ENCODE measurements around the gene PCDHGC4.

Gene PCDHGC4

GRCh38 chr5:141490771-141491170 is 5.9 kb downstream of the PCDHGC4 start:
- no peak for DNase-seq

- no peak for DNase-seq
These were observed 6.7 kb downstream of the PCDHGC4 start for GRCh38 chr5:141491323-141492167.

GRCh38 chr5:141492168-141492885 is 7.5 kb downstream of the PCDHGC4 start:
- no peak for DNase-seq

GRCh38 chr5:141493500-141494422 is 8.9 kb downstream of the PCDHGC4 start:
- no peak for DNase-seq

GRCh38 chr5:141494761-141495452 is 10.1 kb downstream of the PCDHGC4 start:
- no peak for DNase-seq

- no peak for DNase-seq
These were observed 10.6 kb downstream of the PCDHGC4 start for GRCh38 chr5:141495453-141495811.

- peak; percentile 29 for DNase-seq
These were observed 11.2 kb downstream of the PCDHGC4 start for GRCh38 chr5:141496038-141496437.

- DNase-seq, result no peak
These were observed 16.9 kb downstream of the PCDHGC4 start for GRCh38 chr5:141501761-141502160.

GRCh38 chr5:141503681-141504080 is 18.9 kb downstream of the PCDHGC4 start:
- DNase-seq, result no peak

GRCh38 chr5:141504216-141504615 is 19.4 kb downstream of the PCDHGC4 start:
- DNase-seq, result no peak

GRCh38 chr5:141506381-141507155 is 21.7 kb downstream of the PCDHGC4 start:
- no peak for DNase-seq

- peak; percentile 81 for DNase-seq
These were observed 22.7 kb downstream of the PCDHGC4 start for GRCh38 chr5:141507387-141508091.

- peak; percentile 48 for DNase-seq
These were observed 23.6 kb downstream of the PCDHGC4 start for GRCh38 chr5:141508440-141508797.

GRCh38 chr5:141508798-141509611 is 24.2 kb downstream of the PCDHGC4 start:
- DNase-seq, result peak; percentile 97

- DNase-seq, result no peak
These were observed 25.3 kb downstream of the PCDHGC4 start for GRCh38 chr5:141510160-141510559.

GRCh38 chr5:141510850-141511601 is 26.2 kb downstream of the PCDHGC4 start:
- DNase-seq, result no peak

- DNase-seq, result no peak
These were observed 27.0 kb downstream of the PCDHGC4 start for GRCh38 chr5:141511771-141512325.

GRCh38 chr5:141512390-141512910 is 27.6 kb downstream of the PCDHGC4 start:
- DNase-seq, result peak; percentile 70
